Keratinocyte (primary cell): ENCODE data around the gene TRAF1. TPM values are rescaled to one million over a fixed set of nuclear protein-coding genes. Genes with fewer than 3 reads are reported as not detected.

Experiments
- DNase-seq: peaks from one replicate; pipeline ENCODE4 v3.0.0-alpha.2; 2011; ENCODE audit warnings: low read depth, missing footprints, low spot score
- FAIRE-seq: peaks from 2 replicates; lab custom pipeline; 2011; peaks lifted over from hg19 to GRCh38; lab: Jason Lieb, UNC
- H2AFZ ChIP-seq: 2 replicates; pipeline ENCODE4 v1.6.0; 2012; ENCODE audit warnings: low read length, control low read depth, inconsistent platforms; ENCODE audit not compliant: control insufficient read depth
- H3K27ac ChIP-seq: 2 replicates; pipeline ENCODE4 v1.5.1; 2011; ENCODE audit warnings: low read length; ENCODE audit not compliant: control insufficient read depth, insufficient read depth
- H3K27me3 ChIP-seq: 3 replicates; pipeline ENCODE4 v1.6.0; 2011; ENCODE audit warnings: low read length; ENCODE audit not compliant: control insufficient read depth, insufficient read depth; ENCODE audit errors: extremely low read depth
- H3K36me3 ChIP-seq, 2 experiments: 2 replicates in 1 of 2; 3 replicates in 1 of 2; pipeline ENCODE4 v1.5.1; 2011; ENCODE audit warnings: low read length in 2 of 2, mild to moderate bottlenecking in 1 of 2; ENCODE audit not compliant: control insufficient read depth in 2 of 2, insufficient read depth in 2 of 2; ENCODE audit errors: extremely low read depth in 1 of 2
- H3K4me1 ChIP-seq: 3 replicates; pipeline ENCODE4 v1.5.1; 2011; ENCODE audit warnings: low read length; ENCODE audit not compliant: control insufficient read depth, insufficient read depth; ENCODE audit errors: extremely low read depth
- H3K4me2 ChIP-seq: 3 replicates; pipeline ENCODE4 v1.6.0; 2011; ENCODE audit warnings: low read depth, low read length; ENCODE audit not compliant: control insufficient read depth, insufficient read depth; ENCODE audit errors: extremely low read depth
- H3K4me3 ChIP-seq, 3 experiments: fragments of 200-600 bp in 1 of 3; sonication (generic) in 1 of 3; 2 replicates in 2 of 3; 3 replicates in 1 of 3; pipeline ENCODE4 v1.5.1; 2011 to 2016; ENCODE audit warnings: low read length in 3 of 3, mild to moderate bottlenecking in 3 of 3, control low read depth in 2 of 3, inconsistent platforms in 1 of 3, low read depth in 1 of 3, mixed read lengths in 1 of 3, mixed run types in 1 of 3, moderate library complexity in 1 of 3; ENCODE audit not compliant: control insufficient read depth in 2 of 3, insufficient read depth in 2 of 3; ENCODE audit errors: extremely low read depth in 1 of 3
- H3K79me2 ChIP-seq: 2 replicates; pipeline ENCODE4 v1.6.0; 2012; ENCODE audit warnings: low read length; ENCODE audit not compliant: control insufficient read depth, insufficient read depth
- H3K9ac ChIP-seq: 3 replicates; pipeline ENCODE4 v1.6.0; 2011; ENCODE audit warnings: low read length; ENCODE audit not compliant: control insufficient read depth, insufficient read depth; ENCODE audit errors: extremely low read depth
- H3K9me1 ChIP-seq: 3 replicates; pipeline ENCODE4 v1.6.0; 2011; ENCODE audit warnings: low read length; ENCODE audit not compliant: control insufficient read depth, insufficient read depth; ENCODE audit errors: extremely low read depth
- H3K9me3 ChIP-seq: 2 replicates; pipeline ENCODE4 v1.5.1; 2012; ENCODE audit warnings: low read depth, low read length; ENCODE audit not compliant: control insufficient read depth
- H4K20me1 ChIP-seq: 3 replicates; pipeline ENCODE4 v1.6.0; 2011; ENCODE audit warnings: low read length; ENCODE audit not compliant: control insufficient read depth, insufficient read depth; ENCODE audit errors: extremely low read depth
- EZH2 ChIP-seq: IDR thresholded peaks from one replicate; pipeline ENCODE4 v1.6.1; 2012; ENCODE audit warnings: inconsistent platforms, mild to moderate bottlenecking, low read length, moderate library complexity
- dilution Hi-C: fragments of 300-500 bp; cut with MboI; formaldehyde crosslinking; loops from one replicate; pipeline ENCODE4 v1.7.0; 2020; ENCODE audit warnings: low sequenced_read_pairs; ENCODE audit not compliant: extremely low pct_ligation_motif_present
- polyA plus RNA-seq, 5 experiments: library from polyadenylated mRNA; depleted of rRNA in 3 of 5; stranded (reverse) in 3 of 5; stranded (forward) in 1 of 5; unstranded in 1 of 5; fragments of >200 nt; gene quantifications; 1 replicate in 1 of 5; 2 replicates in 3 of 5; 3 replicates in 1 of 5; pipeline versions ENCODE4 v1.2.1 to v1.2.3, GENCODE V29; 2011 to 2012; ENCODE audit warnings: missing spikeins in 2 of 5, low read depth in 1 of 5, low replicate concordance in 1 of 5
- TF ChIP-seq, protein P1 (sequence below), 3 experiments: IDR thresholded peaks in 1 of 3; conservative IDR thresholded peaks in 1 of 3; optimal IDR thresholded peaks in 1 of 3; 2 replicates in 2 of 3; 3 replicates in 1 of 3; pipeline versions ENCODE3 to v1.5.1; 2011; ENCODE audit warnings: low read length in 3 of 3, mild to moderate bottlenecking in 3 of 3, moderate library complexity in 2 of 3, control low read depth in 1 of 3, inconsistent platforms in 1 of 3; ENCODE audit not compliant: insufficient read depth in 2 of 3; ENCODE audit errors: extremely low read depth in 1 of 3

TRAF1 gene
- polyA plus RNA-seq, 1 donor (not counting 4 experiments of a cell fraction or from before 2014, with no cell fraction given) = 1.2 TPM

DNA sequence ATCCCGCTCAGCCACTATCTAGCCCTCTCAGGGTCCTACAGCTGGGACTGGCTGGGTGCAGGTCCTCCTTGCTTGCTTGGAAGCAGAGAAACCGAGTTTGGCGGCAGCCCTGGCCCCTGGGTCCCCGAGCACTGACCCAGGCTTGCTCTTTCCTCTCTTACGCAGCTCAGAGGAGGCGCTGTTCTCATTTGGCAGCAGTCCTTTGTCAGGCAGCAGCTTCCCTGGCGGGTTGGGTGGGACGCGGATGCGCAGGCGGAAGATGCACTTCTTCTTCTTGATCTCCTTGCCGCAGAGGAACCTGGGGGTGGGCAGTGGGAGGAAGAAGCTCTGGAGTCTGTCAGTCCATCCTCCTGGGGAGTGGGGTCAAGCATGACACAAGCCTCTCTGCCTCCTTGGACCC, 64.1 kb downstream of the TRAF1 start:
- Histone ChIP-seq H4K20me1 (no peaks in the 10 kb centered on the region), H3K36me3 (peaks cover 5 to 35% of the 10 kb centered on the region in 2 experiments), H2AFZ (no peak overlapping the region), H3K9ac (no peak overlapping the region), H3K4me3 (no peak overlapping the region), H3K79me2 (no peaks in the 10 kb centered on the region), H3K9me1 (no peaks in the 10 kb centered on the region), H3K27ac (no peak overlapping the region), H3K27me3 (no peaks in the 10 kb centered on the region), H3K4me1 (no peaks in the 10 kb centered on the region), H3K9me3 (no peaks in the 10 kb centered on the region), H3K4me2 (no peak overlapping the region)
- dilution Hi-C loops = no loop called here
- DNase-seq (no peak), FAIRE-seq (no peak)
- TF ChIP-seq EZH2 = no peak
- TF ChIP-seq, protein P1, sequence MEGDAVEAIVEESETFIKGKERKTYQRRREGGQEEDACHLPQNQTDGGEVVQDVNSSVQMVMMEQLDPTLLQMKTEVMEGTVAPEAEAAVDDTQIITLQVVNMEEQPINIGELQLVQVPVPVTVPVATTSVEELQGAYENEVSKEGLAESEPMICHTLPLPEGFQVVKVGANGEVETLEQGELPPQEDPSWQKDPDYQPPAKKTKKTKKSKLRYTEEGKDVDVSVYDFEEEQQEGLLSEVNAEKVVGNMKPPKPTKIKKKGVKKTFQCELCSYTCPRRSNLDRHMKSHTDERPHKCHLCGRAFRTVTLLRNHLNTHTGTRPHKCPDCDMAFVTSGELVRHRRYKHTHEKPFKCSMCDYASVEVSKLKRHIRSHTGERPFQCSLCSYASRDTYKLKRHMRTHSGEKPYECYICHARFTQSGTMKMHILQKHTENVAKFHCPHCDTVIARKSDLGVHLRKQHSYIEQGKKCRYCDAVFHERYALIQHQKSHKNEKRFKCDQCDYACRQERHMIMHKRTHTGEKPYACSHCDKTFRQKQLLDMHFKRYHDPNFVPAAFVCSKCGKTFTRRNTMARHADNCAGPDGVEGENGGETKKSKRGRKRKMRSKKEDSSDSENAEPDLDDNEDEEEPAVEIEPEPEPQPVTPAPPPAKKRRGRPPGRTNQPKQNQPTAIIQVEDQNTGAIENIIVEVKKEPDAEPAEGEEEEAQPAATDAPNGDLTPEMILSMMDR (optimal IDR thresholded peaks at IDR 0.05 in 1 of 3, IDR thresholded peaks at IDR 0.05 in 1 of 3, conservative IDR thresholded peaks at IDR 0.05 in 1 of 3; ENCODE audit: extremely low read depth in 1 of 3, insufficient read depth in 2 of 3, low read length in 3 of 3) = no peak

DNA sequence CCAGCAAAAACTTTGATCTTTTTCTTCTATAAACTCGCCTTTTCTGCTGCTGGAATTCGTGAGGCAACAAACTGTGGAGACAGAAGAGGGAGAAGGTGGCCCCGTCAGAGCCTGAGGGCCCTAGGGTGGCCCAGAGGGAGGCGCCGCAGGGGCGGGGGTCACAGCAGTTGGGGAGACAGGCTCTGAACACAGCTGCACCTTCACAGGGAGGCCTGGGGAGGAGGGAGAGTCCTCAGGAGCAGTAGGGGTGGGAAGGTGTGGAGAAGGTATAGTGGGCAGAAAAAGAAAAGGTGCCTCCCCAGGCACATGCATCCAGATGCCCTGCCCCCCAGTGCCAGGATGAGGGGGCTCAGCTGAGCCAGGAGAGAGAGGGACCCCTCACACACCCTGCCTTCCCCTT, 64.7 kb downstream of the TRAF1 start:
- Histone ChIP-seq H3K9me3 (no peaks in the 10 kb centered on the region), H2AFZ (no peak overlapping the region), H3K27ac (no peak overlapping the region), H3K4me3 (no peak overlapping the region), H3K9ac (no peak overlapping the region), H3K4me1 (no peaks in the 10 kb centered on the region), H3K27me3 (no peaks in the 10 kb centered on the region), H3K79me2 (no peaks in the 10 kb centered on the region), H4K20me1 (no peaks in the 10 kb centered on the region), H3K9me1 (no peaks in the 10 kb centered on the region), H3K4me2 (no peak overlapping the region), H3K36me3 (peaks cover 5 to 34% of the 10 kb centered on the region in 2 experiments)
- no peak for TF ChIP-seq EZH2
- TF ChIP-seq, protein P1 (optimal IDR thresholded peaks at IDR 0.05 in 1 of 3, IDR thresholded peaks at IDR 0.05 in 1 of 3, conservative IDR thresholded peaks at IDR 0.05 in 1 of 3; ENCODE audit: extremely low read depth in 1 of 3, insufficient read depth in 2 of 3, low read length in 3 of 3) = no peak
- no peak for FAIRE-seq
- DNase-seq = no peak
- dilution Hi-C loops = no loop called here
